Breast epithelium (tissue), 4 donors: ENCODE results near the gene SYK. TPM values are rescaled to one million over a fixed set of nuclear protein-coding genes. Genes with fewer than 3 reads are reported as not detected.

Experiments used
- DNase-seq, 2 donors: peaks; one replicate each; pipeline ENCODE4 v3.0.0-alpha.2; 2019; ENCODE audit warnings: low spot score in 2 of 2
- H3K27ac ChIP-seq, 2 donors: fragments of 200-600 bp; sonication (generic) in 1 of 2; one replicate each; pipeline ENCODE4 v1.5.1; 2016 to 2019; ENCODE audit warnings: mild to moderate bottlenecking in 1 of 2
- H3K27me3 ChIP-seq, 2 donors: fragments of 200-600 bp; sonication (generic) in 1 of 2; one replicate each; pipeline versions ENCODE4 v1.5.1 to v1.6.0; 2017 to 2019; ENCODE audit warnings: control low read depth in 1 of 2, mild to moderate bottlenecking in 1 of 2
- H3K36me3 ChIP-seq: fragments of 200-600 bp; one replicate; pipeline ENCODE4 v1.5.1; 2019
- H3K4me1 ChIP-seq, 2 donors: fragments of 200-600 bp; sonication (generic); one replicate each; pipeline ENCODE4 v1.5.1; 2016 to 2019; ENCODE audit warnings: control low read depth in 1 of 2
- H3K4me3 ChIP-seq, 3 donors: fragments of 200-600 bp; sonication (generic); 1 replicate in 2 of 3; 2 replicates in 1 of 3; pipeline ENCODE4 v1.5.1; 2016 to 2019; ENCODE audit warnings: mild to moderate bottlenecking in 3 of 3, moderate library complexity in 2 of 3
- H3K9me3 ChIP-seq, 2 donors: fragments of 200-600 bp; sonication (generic) in 1 of 2; one replicate each; pipeline ENCODE4 v1.5.1; 2016 to 2019; ENCODE audit warnings: control low read depth in 1 of 2
- POLR2A ChIP-seq: fragments of 450-650 bp; IDR thresholded peaks from one replicate; pipeline ENCODE4 v1.6.1; 2016; ENCODE audit warnings: antibody characterized with exemption, mild to moderate bottlenecking, moderate library complexity
- POLR2AphosphoS5 ChIP-seq, 3 donors: sonication (generic); formaldehyde crosslinking; IDR thresholded peaks; one replicate each; pipeline ENCODE4 v1.6.1; 2017; ENCODE audit warnings: antibody characterized with exemption in 3 of 3
- intact Hi-C: fragments of 100-400 bp; cut with DNase I; formaldehyde crosslinking; loops from one replicate; pipeline ENCODE4 v1.15.1; 2023; ENCODE audit warnings: low total_unique reads
- total RNA-seq, 3 donors: library from RNA; depleted of rRNA; stranded (reverse); fragments of >200 nt; gene quantifications; one replicate each; pipeline ENCODE4 v1.1.0, GENCODE V29; 2016
- TF ChIP-seq, protein P1 (sequence below), 3 donors: fragments of 450-650 bp; IDR thresholded peaks; one replicate each; pipeline ENCODE4 v1.5.1; 2016 to 2017; ENCODE audit warnings: antibody characterized with exemption in 3 of 3, mild to moderate bottlenecking in 3 of 3, moderate library complexity in 3 of 3

Gene SYK
- total RNA-seq, 3 donors from 2014 or later = 11.8 to 37.8 (median 25.9) TPM

DNA sequence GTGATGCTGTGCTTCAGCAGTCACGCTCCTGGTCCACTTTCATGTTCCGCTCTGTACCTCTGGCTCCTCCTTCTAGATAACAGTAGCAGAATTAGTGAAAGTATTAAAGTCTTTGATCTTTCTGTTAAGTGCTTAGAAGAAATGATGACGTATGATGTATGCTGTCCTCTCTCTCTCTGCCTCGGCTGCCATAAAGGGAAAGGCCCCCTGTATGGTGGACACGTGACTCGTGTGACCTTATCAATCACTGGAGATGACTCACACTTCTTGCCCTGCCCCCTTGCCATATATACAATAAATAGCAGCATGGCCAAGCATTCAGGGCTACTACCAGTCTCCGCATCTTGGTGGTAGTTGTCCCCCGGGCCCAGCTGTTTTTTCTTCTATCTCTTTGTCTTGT, 100.3 kb downstream of the SYK start:
- intact Hi-C loops = no loop called here
- no peaks in the 10 kb centered on the region for H3K36me3 ChIP-seq
- H3K4me1 ChIP-seq = peaks cover 0 to 10% of the 10 kb centered on the region in 2 donors
- no peaks in the 10 kb centered on the region for H3K27me3 ChIP-seq
- H3K4me3 ChIP-seq = no peak overlapping the region
- no peaks in the 10 kb centered on the region for H3K9me3 ChIP-seq
- DNase-seq = no peak
- TF ChIP-seq POLR2A = no peak
- TF ChIP-seq POLR2AphosphoS5 (IDR thresholded peaks at IDR 0.05) = no peak
- TF ChIP-seq, protein P1, sequence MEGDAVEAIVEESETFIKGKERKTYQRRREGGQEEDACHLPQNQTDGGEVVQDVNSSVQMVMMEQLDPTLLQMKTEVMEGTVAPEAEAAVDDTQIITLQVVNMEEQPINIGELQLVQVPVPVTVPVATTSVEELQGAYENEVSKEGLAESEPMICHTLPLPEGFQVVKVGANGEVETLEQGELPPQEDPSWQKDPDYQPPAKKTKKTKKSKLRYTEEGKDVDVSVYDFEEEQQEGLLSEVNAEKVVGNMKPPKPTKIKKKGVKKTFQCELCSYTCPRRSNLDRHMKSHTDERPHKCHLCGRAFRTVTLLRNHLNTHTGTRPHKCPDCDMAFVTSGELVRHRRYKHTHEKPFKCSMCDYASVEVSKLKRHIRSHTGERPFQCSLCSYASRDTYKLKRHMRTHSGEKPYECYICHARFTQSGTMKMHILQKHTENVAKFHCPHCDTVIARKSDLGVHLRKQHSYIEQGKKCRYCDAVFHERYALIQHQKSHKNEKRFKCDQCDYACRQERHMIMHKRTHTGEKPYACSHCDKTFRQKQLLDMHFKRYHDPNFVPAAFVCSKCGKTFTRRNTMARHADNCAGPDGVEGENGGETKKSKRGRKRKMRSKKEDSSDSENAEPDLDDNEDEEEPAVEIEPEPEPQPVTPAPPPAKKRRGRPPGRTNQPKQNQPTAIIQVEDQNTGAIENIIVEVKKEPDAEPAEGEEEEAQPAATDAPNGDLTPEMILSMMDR (IDR thresholded peaks at IDR 0.05) = no peak
- no peak overlapping the region for H3K27ac ChIP-seq

DNA sequence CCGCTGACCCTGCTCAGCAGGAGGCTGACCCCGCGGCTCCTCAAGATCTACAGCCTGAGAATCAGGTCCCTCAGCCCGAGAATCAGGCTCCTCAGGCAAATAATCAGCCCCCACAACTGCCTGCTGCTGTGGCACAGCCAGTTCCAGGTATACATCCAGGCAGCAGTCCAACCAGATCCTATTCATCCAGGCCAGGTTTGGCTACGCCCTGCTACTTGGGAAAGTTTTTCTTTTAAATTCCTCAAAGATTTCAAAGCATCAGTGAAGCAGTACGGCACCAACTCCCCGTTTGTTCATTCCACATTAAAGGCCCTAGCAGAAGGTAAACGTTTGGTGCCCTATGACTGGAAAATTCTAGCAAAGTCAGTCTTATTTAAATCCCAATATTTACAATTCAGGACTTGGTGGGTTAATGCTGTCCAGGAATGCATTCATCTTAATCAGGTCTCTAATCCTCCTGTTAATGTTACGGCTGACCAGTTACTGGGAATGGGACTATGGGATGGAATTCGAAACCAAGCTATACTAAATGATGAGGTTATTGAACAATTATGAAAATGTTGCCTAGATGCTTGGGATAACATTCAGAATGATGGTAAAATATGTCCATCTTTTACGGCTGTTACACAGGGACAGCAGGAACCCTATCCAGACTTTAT, 102.3 kb downstream of the SYK start:
- H3K4me1 ChIP-seq = peaks cover 0 to 10% of the 10 kb centered on the region in 2 donors

DNA sequence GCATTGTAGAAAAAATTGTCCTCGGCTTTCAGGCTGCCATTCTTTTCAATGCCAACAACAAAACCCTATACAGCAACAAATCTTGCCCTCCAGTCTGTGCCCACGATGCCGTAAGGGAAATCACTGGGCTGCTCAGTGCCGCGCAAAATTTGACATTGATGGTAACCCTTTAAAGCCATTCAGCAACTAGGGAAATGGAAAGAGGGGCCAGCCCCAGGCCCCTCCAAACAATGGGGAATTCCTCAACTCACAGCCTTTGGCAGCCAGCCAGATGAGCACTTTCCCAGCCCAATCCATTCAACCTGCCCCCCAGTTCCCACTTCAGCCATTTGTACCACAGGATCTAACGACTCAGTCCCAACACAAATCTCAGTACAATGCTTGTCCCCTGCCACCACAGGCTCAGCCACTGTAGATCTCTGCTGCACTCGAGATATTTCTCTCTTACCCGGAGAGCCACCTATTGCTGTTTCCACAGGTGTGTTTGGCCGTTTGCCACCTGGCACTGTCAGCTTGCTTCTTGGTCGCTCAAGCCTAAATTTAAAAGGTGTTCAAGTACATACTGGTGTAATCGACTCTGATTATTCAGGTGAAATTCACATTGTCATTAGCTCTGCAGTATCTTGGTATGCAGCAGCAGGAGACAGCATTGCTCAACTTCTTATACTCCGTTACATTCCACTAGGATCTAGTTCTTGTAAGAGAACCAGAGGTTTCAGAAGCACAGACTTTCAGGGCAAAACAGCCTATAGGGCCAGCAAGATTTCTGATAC, 103.3 kb downstream of the SYK start:
- Histone ChIP-seq H3K36me3 (no peaks in the 10 kb centered on the region), H3K27ac (no peak overlapping the region)
- no peak for DNase-seq

More for the DNA sequence above, 102.3 kb downstream of the SYK start:
- DNase-seq = no peak
- Histone ChIP-seq H3K27me3 (no peaks in the 10 kb centered on the region), H3K36me3 (no peaks in the 10 kb centered on the region), H3K9me3 (no peaks in the 10 kb centered on the region), H3K27ac (no peak overlapping the region), H3K4me3 (no peak overlapping the region)
- TF ChIP-seq POLR2A = no peak
- TF ChIP-seq, protein P1 (IDR thresholded peaks at IDR 0.05) = no peak
- intact Hi-C loops = no loop called here

DNA sequence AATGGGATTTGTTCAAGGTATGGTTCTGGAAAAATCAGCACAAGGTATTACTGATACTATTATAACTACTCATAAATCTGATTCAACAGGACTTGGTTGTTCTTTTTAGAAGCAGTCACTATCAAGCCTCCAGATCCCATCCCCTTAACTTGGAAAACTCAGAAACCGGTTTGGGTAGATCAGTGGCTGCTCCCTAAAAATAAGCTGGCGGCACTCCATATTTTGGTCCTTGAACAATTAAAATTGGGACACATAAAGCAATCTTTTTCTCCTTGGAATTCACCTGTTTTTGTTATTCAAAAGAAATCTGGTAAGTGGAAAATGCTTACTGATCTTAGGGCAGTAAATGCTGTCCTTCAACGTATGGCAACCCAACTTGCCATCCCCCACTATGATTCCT, 104.2 kb downstream of the SYK start:
- intact Hi-C loops = no loop called here
- no peak for DNase-seq
- H3K36me3 ChIP-seq = no peaks in the 10 kb centered on the region
- no peaks in the 10 kb centered on the region for H3K9me3 ChIP-seq
- H3K4me3 ChIP-seq = no peak overlapping the region
- no peak overlapping the region for H3K27ac ChIP-seq
- TF ChIP-seq POLR2A = no peak
- TF ChIP-seq, protein P1 (IDR thresholded peaks at IDR 0.05) = no peak
- no peak for TF ChIP-seq POLR2AphosphoS5 (IDR thresholded peaks at IDR 0.05)
- no peaks in the 10 kb centered on the region for H3K27me3 ChIP-seq
- peaks cover 0 to 10% of the 10 kb centered on the region in 2 donors for H3K4me1 ChIP-seq

More for the DNA sequence above, 103.3 kb downstream of the SYK start:
- TF ChIP-seq POLR2AphosphoS5 (IDR thresholded peaks at IDR 0.05) = no peak
- no peak for TF ChIP-seq POLR2A
- TF ChIP-seq, protein P1 (IDR thresholded peaks at IDR 0.05) = no peak
- intact Hi-C loops = no loop called here
- H3K4me1 ChIP-seq = peaks cover 0 to 10% of the 10 kb centered on the region in 2 donors
- H3K27me3 ChIP-seq = no peaks in the 10 kb centered on the region
- H3K9me3 ChIP-seq = no peaks in the 10 kb centered on the region
- H3K4me3 ChIP-seq = no peak overlapping the region
